ENCODE results near the gene ARHGEF7.
"Not testable (repeated sequence)": the region's sequence is repeated elsewhere in the genome, so short reads cannot be mapped to it uniquely, and the experiment has no call there.

The ARHGEF7 gene

GRCh38 chr13:111189516-111189915 lies 74.4 kb downstream of the ARHGEF7 start:
- DNase-seq (ENCODE audit: extremely low read depth in 1 of 2, low read depth in 1 of 2) = not testable (repeated sequence)

DNA sequence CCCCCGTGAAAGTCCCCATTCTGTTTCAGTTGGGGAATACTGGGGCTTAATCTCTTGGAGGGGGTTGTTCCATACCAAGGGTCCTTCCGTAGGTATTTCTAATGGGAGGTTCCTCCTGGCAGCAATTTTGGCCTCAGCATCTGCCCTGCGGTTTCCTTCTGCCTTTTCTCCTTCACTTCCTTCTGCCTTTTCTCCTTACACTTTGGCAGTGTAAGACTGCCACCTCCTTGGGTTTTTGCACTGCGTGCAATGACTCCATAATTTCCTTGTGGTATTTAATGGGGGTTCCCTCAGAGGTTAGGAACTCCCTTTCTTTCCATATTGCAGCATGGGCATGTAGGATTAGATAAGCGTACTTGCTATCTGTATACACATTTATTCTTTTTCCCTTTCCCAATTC lies 78.1 kb downstream of the ARHGEF7 start:
- not testable (repeated sequence) for DNase-seq (ENCODE audit: extremely low read depth in 1 of 2, low read depth in 1 of 2)

- DNase-seq (ENCODE audit: extremely low read depth in 1 of 2, low read depth in 1 of 2) = not testable (repeated sequence)
These were observed 79.5 kb downstream of the ARHGEF7 start for GRCh38 chr13:111194651-111195050.

DNA sequence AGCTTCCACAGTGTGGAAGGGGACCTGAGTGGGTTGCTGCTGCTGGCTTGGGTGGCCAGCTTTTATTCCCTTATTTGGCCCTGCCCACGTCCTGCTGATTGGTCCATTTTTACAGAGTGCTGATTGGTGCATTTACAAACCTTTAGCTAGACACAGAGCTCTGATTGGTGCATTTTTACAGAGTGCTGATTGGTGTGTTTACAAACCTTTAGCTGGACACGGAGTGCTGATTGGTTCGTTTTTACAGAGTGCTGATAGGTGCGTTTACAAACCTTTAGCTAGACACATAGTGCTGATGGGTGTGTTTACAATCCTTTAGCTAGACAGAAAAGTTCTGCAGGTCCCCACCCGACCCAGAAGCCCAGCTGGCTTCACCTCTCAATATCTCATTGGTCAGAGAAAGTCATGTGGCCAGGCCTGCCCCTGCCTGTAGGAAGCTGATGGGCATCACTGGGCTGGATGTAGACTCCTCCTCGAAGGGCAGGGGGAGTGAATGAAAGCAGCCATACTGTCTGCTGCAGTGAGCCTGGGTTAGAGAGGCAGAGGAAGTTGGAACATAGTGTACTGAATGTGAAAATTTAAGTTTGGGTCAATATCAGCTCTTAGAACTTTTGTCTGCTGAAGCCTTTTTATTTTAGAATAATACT lies 83.7 kb downstream of the ARHGEF7 start:
- DNase-seq (ENCODE audit: extremely low read depth in 1 of 2, low read depth in 1 of 2) = not testable (repeated sequence)

GRCh38 chr13:111201304-111201940 lies 86.3 kb downstream of the ARHGEF7 start:
- DNase-seq (ENCODE audit: extremely low read depth in 1 of 2, low read depth in 1 of 2) = no peak

DNA sequence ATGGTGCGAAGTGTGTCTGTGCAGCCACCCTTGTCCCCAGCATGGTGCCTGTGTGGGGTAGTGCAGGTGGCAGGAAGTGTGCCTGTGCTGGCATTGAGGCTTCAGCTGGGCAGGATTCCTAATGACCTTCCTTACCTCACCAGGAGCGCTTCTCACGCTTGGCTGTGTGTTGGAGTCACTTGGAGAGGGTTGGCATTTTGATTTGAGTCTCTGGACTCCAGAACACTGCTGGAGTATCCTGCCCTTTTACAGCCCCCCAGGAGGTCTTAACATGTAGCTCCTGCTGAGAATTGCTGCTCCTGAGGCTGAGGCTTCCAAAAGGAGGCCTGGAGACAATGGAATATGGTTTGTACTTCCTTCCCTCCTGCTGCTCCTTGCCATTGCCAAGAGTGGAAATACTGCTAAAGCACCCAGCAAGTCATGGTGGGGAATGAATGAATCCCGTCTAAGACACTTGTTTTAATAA lies 87.1 kb downstream of the ARHGEF7 start:
- DNase-seq (ENCODE audit: extremely low read depth in 1 of 2, low read depth in 1 of 2) = no peak

GRCh38 chr13:111202745-111203144 lies 87.6 kb downstream of the ARHGEF7 start:
- no peak for DNase-seq (ENCODE audit: extremely low read depth in 1 of 2, low read depth in 1 of 2)

DNA sequence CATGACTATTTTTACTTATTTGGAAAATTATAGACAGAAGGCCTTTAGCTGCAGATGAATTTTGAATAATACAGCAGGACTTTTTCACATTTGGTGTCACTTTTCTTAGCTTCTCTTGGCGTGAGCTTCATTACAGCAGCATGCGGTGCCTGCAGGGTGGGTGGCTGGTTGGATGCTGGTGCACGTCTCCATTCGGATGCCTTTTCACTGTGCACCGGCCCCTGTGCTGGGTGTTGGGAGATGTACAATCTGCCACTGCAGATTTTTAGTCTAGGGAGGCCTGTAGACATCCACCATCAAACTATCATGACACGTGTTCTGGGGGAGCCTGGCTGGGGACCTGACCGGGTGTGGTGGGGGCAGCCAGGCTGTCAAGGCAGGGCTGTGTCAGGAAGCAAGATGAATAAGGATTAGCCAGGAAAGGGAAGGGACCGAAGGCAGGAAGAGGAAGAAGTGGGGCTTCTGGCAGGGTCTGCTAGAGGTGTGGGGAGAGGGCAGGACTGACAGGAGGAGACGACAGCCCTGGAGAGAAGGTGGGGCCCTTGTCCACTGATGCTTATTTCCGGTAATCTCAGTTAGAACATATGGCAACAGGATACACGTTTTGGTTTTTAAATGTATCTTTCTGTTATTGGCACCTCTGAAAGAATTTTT lies 88.8 kb downstream of the ARHGEF7 start:
- no peak for DNase-seq (ENCODE audit: extremely low read depth in 1 of 2, low read depth in 1 of 2)

- no peak for DNase-seq (ENCODE audit: extremely low read depth in 1 of 2, low read depth in 1 of 2)
These were observed 89.5 kb downstream of the ARHGEF7 start for GRCh38 chr13:111204438-111205177.

DNA sequence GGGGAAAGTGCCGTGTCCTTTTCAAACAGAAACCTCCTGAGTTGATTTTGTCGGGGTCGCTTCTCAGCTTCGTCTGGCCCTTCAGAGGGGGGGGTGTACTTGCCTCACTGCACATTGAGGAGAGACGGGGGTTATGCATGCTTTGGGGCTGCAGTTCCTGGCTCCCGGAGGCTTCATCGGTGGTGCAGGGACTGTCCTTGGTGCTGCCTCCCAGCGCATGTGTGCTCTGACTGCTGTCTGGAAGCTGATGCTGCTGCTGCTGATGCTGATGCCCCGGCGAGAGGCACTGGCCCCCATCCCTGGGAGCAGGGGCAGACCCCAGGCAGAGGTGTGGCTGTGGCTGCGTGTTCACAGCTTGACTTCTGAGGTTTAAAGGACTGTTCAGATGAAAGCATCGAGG lies 91.0 kb downstream of the ARHGEF7 start:
- DNase-seq (ENCODE audit: extremely low read depth in 1 of 2, low read depth in 1 of 2) = no peak

DNA sequence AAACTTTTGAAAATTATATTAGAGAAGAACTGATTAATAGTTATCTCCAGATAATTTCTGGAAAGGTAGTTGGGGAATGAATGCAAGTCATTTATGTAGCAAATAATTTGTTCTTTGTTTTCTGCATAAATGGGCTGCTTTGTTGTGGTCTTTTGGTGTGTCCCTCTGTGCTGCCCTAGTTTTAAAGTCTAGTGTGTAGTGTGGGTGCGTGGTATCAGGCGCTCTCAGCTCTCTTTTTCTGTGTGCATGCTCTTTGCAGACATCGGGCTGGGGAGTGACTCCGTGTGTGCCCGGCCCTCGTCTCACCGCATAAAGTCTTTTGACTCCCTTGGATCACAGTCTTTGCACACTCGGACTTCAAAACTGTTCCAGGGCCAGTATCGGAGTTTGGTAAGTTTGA lies 94.5 kb downstream of the ARHGEF7 start:
- no peak for DNase-seq (ENCODE audit: extremely low read depth in 1 of 2, low read depth in 1 of 2)

GRCh38 chr13:111210091-111210490 lies 95.0 kb downstream of the ARHGEF7 start:
- DNase-seq (ENCODE audit: extremely low read depth in 1 of 2, low read depth in 1 of 2) = no peak

GRCh38 chr13:111210544-111211469 lies 95.7 kb downstream of the ARHGEF7 start:
- no peak for DNase-seq (ENCODE audit: extremely low read depth in 1 of 2, low read depth in 1 of 2)

DNA sequence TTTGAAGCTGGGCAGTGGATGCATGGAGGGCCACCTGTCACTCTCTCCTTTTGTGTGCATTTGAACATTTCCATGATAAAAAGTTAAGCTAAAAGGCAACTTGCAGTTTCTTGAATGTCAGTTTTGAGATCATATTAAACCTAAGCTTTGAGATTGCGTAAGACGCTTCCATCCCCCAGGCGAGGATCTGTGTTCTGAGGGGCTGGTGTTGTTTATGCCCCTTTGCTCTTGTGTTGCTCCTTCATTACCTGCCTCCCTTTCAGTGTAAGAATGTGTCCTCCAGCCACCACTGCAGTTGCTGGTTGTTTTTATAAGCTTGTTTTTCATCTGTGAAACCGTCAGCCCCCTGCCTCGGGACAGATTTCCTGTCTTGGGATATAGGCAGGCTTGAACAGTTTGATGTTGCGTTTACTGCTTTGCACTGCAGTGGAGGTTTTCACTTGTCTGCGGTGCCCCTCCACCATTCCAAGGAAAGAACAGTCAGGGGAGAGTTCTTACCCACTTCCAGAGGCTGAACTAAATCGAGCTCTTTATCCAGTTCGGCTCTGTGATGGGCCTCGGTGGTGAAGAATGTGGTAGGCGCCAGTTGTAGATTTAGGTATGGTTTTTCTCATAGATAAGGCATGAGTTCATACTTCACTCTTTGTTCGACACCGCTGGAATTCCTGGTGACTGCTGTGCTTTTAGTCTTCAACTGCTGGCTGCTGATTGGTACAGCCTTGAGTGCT lies 96.8 kb downstream of the ARHGEF7 start:
- no peak for DNase-seq (ENCODE audit: extremely low read depth in 1 of 2, low read depth in 1 of 2)

GRCh38 chr13:111212517-111212873 lies 97.4 kb downstream of the ARHGEF7 start:
- no peak for DNase-seq (ENCODE audit: extremely low read depth in 1 of 2, low read depth in 1 of 2)

GRCh38 chr13:111213964-111214726 lies 99.0 kb downstream of the ARHGEF7 start:
- DNase-seq (ENCODE audit: extremely low read depth in 1 of 2, low read depth in 1 of 2) = no peak

DNA sequence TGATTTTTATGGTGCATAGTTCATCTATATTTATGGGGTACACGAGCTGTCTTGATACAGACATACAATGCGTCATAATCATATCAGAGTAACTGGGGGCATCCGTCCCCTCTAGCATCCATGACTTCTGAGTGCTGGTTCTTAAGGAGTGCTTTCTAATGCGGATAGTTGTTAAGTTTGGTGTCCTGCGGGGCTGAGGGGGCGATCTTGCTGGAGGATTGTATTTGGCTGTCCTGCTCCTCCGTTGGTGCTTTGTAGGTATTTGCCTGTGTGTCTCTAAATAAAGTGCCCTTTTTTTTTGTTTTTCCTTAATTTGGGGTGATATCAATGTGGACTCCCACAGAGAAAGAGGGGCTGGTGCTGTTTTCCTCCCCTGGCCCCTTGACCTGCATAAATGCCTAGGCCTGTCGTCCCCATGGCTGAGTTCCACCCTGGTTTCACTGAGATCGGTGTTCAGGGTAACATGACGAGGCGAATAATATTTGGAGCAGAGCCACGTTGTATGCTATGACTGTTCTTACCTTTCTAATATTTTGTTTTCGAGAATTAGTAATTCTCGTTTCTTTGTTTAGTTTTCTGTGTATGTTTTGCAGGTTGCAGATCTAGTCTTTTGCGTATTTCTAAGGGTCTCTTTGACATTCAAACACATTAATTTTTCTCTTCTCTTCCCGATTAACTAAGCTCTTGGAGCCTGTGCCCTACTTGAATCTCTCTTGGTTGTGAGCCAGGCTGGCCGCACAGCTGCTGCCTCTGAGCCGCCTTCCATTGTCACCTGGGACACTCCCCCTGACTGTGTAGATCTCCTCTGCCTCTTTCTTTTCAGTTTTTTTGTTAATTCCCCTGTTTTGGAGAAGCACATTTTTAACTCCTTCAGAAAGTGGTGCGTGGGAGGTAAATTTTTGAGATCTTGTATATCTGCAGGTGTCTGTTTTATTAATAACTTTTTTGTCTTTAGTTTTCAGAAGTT lies 100.3 kb downstream of the ARHGEF7 start:
- DNase-seq (ENCODE audit: extremely low read depth in 1 of 2, low read depth in 1 of 2) = no peak

Data from stimulated activated CD8-positive, alpha-beta memory T cell treated with anti-CD3 and anti-CD28 coated beads, Interleukin-7, amount 100 ng/mL, for 48 hours (primary cell).